Prostate gland (tissue), 2 donors: Measurements from ENCODE around the gene TSEN54. TPM values are rescaled to one million over a fixed set of nuclear protein-coding genes. Genes with fewer than 3 reads are reported as not detected.
A peak's percentile ranks its signal among the peaks of the same experiment; 100 is the strongest.

ENCODE experiments used
- DNase-seq: peaks from one replicate; pipeline ENCODE4 v3.0.0-alpha.2; 2019; ENCODE audit warnings: low spot score
- H3K27ac ChIP-seq, 2 donors: fragments of 200-600 bp; sonication (generic); 2 replicates each; pipeline ENCODE4 v1.5.1; 2017 to 2019
- H3K27me3 ChIP-seq: fragments of 200-600 bp; sonication (generic); replicated peaks from 2 replicates; pipeline ENCODE4 v1.5.1; 2019; ENCODE audit not compliant: insufficient read depth
- H3K36me3 ChIP-seq, 2 donors: fragments of 200-600 bp; sonication (generic); 1 replicate in 1 of 2; 2 replicates in 1 of 2; pipeline versions ENCODE4 v1.5.1 to v1.8.1; 2017 to 2019
- H3K4me1 ChIP-seq: fragments of 200-600 bp; sonication (generic); replicated peaks from 2 replicates; pipeline ENCODE4 v1.5.1; 2019
- H3K4me3 ChIP-seq, 2 donors: fragments of 200-600 bp; sonication (generic); 2 replicates each; pipeline ENCODE4 v1.5.1; 2017 to 2019
- H3K9me3 ChIP-seq: fragments of 200-600 bp; sonication (generic); 2 replicates; pipeline ENCODE4 v1.5.1; 2017
- POLR2A ChIP-seq: fragments of 450-650 bp; IDR thresholded peaks from one replicate; pipeline ENCODE4 v1.6.1; 2016; ENCODE audit warnings: antibody characterized with exemption, mild to moderate bottlenecking
- POLR2AphosphoS5 ChIP-seq: sonication (generic); formaldehyde crosslinking; IDR thresholded peaks from one replicate; pipeline ENCODE4 v1.6.1; 2017; ENCODE audit warnings: antibody characterized with exemption
- WGBS: methylation state at CpG from one replicate; pipeline ENCODE4 v1.1.5; 2018; 5-methylcytosine and 5-hydroxymethylcytosine counted together
- intact Hi-C: fragments of 100-400 bp; cut with DNase I; formaldehyde crosslinking; loops from one replicate; pipeline ENCODE4 v1.14.2; 2022
- total RNA-seq, 2 donors: library from RNA; depleted of rRNA; stranded (reverse); fragments of >200 nt; gene quantifications; one replicate each; pipeline ENCODE4 v1.1.0, GENCODE V29; 2016
- TF ChIP-seq, protein P1 (sequence below), 4 experiments: fragments of 200-600 bp in 2 of 4; fragments of 450-650 bp in 2 of 4; sonication (generic) in 2 of 4; IDR thresholded peaks; 1 replicate in 3 of 4; 2 replicates in 1 of 4; pipeline ENCODE4 v1.5.1; 2016 to 2019; ENCODE audit warnings: antibody characterized with exemption in 4 of 4, mild to moderate bottlenecking in 2 of 4, moderate library complexity in 2 of 4

TSEN54 gene
- total RNA-seq, 2 donors from 2014 or later, result 45.9 to 56.2 TPM

GRCh38 chr17:75511270-75511609, 5.1 kb upstream of the TSEN54 start:
- 88% methylated on average over 4 of the region's 4 CpGs for WGBS
- H3K4me3 ChIP-seq, result no peak overlapping the region

DNA sequence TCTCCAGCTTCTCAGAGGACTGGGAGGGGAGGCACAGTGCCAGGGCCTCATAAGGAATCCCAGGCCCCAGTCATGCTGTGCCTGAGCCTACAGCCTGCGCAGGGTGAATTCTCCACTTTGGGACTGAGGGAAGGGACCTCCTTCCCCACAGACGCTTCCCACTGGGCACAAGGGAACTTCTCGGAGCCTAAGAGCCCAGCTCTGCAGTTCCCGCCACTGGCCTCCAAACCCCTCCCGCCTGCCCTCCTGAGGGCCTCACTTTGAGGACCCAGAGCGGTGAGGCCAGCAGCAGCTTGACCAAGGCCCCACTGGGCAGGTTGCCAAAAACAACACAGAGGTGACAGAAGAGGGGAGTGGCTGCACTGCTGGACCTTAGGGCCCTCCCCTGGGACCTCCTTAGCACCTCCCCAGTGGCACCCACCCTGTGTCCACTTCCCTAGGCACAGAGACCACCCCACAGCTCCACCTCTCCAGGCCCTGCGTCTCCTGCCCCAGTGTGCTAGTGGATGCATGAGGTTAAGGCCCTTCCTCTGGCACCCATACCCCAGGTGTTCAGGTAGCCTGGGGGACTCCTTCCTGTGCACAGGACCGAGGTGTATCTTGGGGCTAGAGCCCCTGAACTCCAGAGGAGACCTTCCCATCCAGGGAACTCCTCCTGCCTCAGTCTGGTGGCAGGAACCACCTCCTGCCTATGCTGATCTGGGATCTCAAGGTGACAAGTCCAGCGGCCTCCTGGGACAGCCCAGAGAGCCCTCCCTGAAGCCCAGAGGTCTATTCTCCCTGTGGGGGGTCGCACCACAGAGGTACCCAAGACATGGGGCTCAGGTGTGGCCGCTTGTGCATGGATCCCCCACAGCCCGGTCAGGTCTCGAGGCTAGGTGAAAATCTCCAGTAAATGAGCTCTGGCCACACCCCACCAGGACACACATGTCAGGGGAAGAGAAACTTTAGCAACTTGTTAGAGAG, 4.4 kb upstream of the TSEN54 start:
- Histone ChIP-seq H3K9me3 (no peaks in the 10 kb centered on the region), H3K4me3 (no peak overlapping the region), H3K27me3 (no peaks in the 10 kb centered on the region), H3K36me3 (no peaks in the 10 kb centered on the region), H3K4me1 (peaks cover 7% of the 10 kb centered on the region), H3K27ac (peak overlapping the region in 1 of 2 donors; percentile 26)
- no peak for TF ChIP-seq POLR2A
- TF ChIP-seq POLR2AphosphoS5, result no peak
- TF ChIP-seq, protein P1, sequence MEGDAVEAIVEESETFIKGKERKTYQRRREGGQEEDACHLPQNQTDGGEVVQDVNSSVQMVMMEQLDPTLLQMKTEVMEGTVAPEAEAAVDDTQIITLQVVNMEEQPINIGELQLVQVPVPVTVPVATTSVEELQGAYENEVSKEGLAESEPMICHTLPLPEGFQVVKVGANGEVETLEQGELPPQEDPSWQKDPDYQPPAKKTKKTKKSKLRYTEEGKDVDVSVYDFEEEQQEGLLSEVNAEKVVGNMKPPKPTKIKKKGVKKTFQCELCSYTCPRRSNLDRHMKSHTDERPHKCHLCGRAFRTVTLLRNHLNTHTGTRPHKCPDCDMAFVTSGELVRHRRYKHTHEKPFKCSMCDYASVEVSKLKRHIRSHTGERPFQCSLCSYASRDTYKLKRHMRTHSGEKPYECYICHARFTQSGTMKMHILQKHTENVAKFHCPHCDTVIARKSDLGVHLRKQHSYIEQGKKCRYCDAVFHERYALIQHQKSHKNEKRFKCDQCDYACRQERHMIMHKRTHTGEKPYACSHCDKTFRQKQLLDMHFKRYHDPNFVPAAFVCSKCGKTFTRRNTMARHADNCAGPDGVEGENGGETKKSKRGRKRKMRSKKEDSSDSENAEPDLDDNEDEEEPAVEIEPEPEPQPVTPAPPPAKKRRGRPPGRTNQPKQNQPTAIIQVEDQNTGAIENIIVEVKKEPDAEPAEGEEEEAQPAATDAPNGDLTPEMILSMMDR (IDR thresholded peaks at IDR 0.05), result no peak
- WGBS, result 71% methylated on average over 13 of the region's 13 CpGs
- no peak for DNase-seq
- intact Hi-C loops, result loop anchor here (10.0 kb wide), 2 partner anchors 187 to 233 kb away; no protein-coding TSS in a partner anchor

More at GRCh38 chr17:75511270-75511609, 5.1 kb upstream of the TSEN54 start:
- no peak for DNase-seq
- TF ChIP-seq POLR2A (no peak), POLR2AphosphoS5 (no peak)
- TF ChIP-seq, protein P1 (IDR thresholded peaks at IDR 0.05), result no peak
- Histone ChIP-seq H3K27ac (peak overlapping the region in 1 of 2 donors; percentile 26), H3K4me1 (peaks cover 7% of the 10 kb centered on the region), H3K9me3 (no peaks in the 10 kb centered on the region), H3K36me3 (no peaks in the 10 kb centered on the region), H3K27me3 (no peaks in the 10 kb centered on the region)
- intact Hi-C loops, result loop anchor here (10.0 kb wide), 2 partner anchors 186 to 234 kb away; no protein-coding TSS in a partner anchor

- DNase-seq, result no peak
- 54% methylated on average over 10 of the region's 10 CpGs for WGBS
- intact Hi-C loops, result loop anchor here (10.0 kb wide), 2 partner anchors 188 to 232 kb away; no protein-coding TSS in a partner anchor
- no peaks in the 10 kb centered on the region for H3K36me3 ChIP-seq
- H3K27ac ChIP-seq, result peak overlapping the region in 1 of 2 donors; percentile 79
- no peaks in the 10 kb centered on the region for H3K27me3 ChIP-seq
- no peak for TF ChIP-seq POLR2AphosphoS5
- TF ChIP-seq, protein P1 (IDR thresholded peaks at IDR 0.05), result no peak
- H3K9me3 ChIP-seq, result no peaks in the 10 kb centered on the region
- H3K4me3 ChIP-seq, result peak overlapping the region in 1 of 2 donors; percentile 82
- H3K4me1 ChIP-seq, result peaks cover 7% of the 10 kb centered on the region
These were observed 3.2 kb upstream of the TSEN54 start for GRCh38 chr17:75512926-75513640.

- Histone ChIP-seq H3K36me3 (no peaks in the 10 kb centered on the region), H3K27me3 (no peaks in the 10 kb centered on the region), H3K4me3 (peak overlapping the region in 1 of 2 donors; percentile 82), H3K27ac (peak overlapping the region; percentile 75 to 79), H3K9me3 (no peaks in the 10 kb centered on the region), H3K4me1 (peaks cover 7% of the 10 kb centered on the region)
- DNase-seq, result no peak
- TF ChIP-seq POLR2A, result no peak
- TF ChIP-seq, protein P1 (IDR thresholded peaks at IDR 0.05), result no peak
- TF ChIP-seq POLR2AphosphoS5, result no peak
- intact Hi-C loops, result loop anchor here (10.0 kb wide), 2 partner anchors 189 to 231 kb away; no protein-coding TSS in a partner anchor
- 78% methylated on average over 17 of the region's 17 CpGs for WGBS
These were observed 2.7 kb upstream of the TSEN54 start for GRCh38 chr17:75513641-75514000.
